ENCODE results near the gene FLT3.
"Not testable (repeated sequence)": the region's sequence is repeated elsewhere in the genome, so short reads cannot be mapped to it uniquely, and the experiment has no call there.

FLT3 gene

DNA sequence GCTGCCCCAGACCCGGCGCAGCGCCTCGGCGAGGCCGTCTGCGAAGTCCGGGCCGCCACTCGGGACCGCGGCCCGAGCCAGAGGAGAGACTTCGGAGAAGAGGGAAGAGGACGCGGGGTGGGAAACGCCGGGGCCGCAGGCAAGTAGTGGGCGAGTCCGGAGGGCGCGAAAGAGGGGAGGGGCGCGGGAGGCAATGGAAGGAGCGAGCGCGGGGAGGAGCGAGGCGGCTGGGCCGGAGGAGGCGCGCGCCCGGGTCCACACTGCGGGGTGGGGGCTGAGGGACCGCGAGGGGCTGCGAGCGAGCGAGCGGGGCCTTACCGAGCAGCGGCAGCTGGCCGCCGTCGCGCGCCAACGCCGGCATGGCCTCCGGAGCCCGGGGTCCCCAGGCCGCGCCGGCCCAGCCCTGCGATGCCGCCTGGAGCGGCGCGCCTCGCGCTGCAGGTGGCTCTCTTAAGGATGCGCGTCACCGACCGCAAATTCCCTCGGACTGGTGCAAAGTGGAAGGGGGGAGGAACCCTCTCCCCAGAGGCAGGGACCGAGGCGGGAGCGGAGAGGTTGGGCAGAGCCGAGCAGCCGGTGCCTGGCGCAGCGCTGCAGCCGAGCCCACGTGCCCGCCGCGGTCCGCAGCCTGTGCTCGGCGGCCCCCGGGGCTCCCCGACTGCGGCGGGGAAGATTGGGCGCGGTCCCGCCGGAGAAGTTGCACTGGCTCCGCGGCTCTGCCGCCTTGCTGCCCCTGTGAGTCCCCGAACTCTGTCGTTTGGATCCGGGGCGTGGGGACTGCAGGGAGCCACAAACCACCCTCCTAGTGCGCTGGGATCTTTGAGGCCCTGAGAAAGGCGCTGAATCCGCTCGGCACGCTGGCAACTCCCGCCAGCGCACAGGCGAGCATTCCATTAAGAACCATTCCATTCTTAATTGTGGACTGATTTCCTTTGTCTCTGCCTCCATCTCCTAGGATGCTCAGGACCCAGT is at the start of gene FLT3:
Gene FLT3, minus strand, starts transcription at position 427 of the 972 bp plus-strand sequence. Its CDS starts 66 bp downstream, at position 361.
- DNase-seq, result peak; percentile 73 to 89

DNA sequence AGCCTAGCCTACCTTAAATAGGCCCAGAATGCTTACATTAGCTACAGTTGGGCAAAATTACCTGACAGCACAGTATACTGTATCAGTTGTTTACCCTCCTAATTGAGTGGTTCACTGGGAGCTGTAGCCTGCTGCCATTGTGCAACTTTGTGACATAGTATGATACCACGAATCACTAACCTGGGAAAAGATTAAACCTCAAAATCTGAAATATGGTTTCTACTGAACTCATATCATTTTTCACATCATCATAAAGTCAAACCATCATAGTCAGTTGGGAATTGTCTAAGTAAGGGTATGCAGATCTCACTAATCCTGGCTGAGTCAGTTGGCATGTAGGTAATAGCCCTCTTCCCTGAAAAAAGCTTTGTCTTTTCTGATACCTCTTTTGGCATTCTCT is 47.1 kb upstream of the FLT3 start:
- DNase-seq, result no peak

DNA sequence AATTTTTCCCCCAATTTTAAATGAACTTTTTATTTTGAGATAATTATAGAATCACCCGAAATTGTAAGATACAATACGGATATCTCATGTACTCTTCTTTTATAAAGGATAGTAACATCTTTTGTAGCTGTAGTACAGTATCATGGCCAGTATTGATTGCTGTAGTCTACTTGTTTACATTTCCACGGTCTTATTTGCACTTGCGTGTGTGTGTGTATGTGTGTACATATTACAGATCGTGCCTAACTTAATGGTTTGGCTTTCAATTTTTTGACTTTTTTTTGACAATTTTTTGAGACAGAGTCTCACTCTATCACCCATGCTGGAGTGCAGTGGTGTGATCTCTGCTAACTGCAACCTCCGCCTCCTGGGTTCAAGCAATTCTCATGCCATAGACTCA is 44.7 kb upstream of the FLT3 start:
- no peak for DNase-seq

DNA sequence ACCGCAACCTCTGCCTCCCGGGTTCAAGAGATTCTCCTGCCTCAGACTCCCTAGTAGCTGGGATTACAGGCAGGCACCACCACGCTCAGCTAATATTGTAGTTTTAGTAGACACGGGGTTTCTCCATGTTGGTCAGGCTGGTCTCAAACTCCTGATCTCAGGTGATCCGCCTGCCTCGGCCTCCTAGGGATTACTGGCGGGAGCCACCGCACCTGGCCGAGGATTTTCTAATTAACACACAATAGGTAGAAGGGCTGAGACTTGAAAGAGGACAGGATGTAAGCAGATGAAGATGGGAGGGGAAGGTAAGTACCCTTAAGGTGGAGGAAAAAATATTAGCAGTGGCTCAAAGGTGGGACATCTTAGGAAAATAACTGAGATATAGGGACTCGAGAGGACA is 41.2 kb upstream of the FLT3 start:
- not testable (repeated sequence) for DNase-seq

DNA sequence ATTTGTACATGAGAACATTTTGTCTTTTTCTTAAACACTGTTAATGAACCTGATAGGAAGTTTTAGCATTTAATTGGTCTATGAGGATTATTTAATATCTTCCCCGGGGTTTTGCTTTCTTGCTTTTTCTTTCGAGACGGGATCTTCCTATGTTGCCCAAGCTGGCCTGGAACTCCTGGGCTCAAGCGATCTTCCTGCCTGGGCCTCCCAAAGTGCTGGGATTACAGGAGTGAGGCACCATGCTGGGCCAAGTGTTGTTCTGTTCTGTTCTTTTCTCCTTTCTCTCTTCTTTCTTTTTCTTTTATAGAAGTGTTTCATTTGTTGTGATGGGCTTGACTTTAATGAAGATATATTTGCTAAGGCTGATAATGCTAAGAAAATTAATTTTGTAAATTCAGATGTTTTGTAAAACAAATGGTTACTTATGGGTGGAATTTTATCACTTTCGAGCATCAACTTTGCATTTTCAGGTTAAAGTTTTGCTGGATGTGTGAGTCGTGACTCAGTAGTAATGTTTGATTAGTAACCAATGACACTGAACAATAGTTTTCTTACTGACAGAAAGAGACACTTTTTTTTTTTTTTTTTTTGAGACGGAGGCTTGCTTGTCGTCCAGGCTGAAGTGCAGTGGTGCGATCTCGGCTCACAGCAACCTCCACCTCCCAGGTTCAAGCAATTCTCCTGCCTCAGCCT is 40.2 kb upstream of the FLT3 start:
- no peak for DNase-seq

DNA sequence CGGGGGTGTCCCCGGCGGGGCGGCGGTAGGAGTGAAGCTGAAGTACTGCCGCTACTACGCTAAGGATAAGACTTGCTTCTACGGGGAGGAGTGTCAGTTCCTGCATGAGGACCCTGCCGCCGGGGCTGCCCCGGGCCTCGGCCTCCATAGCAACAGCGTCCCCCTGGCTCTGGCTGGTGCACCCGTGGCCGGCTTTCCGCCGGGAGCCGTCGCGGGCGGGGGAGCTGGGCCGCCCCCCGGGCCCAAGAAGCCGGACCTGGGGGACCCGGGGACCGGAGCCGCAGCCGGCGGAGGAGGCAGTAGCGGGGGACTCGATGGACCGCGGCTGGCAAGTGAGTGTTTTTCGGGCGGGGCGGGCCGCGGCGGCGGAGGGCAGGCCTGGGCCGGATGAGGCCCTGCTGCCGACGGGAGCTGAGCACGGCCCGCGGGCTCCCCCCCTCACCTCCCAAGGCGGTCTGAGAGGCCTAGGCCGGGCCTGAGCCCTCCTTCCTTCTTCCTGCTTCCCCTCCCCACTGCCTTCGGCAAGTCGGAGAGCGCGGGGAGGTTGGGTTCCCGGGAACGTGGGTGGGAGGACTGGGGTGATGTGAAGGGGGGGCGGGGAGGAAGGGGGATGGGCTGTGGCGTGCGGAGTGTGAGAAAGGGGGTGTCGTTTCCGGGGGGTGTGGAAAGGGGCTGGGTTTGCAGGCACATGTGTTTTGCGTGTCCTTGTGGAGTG is 38.5 kb upstream of the FLT3 start:
- DNase-seq, result peak; percentile 72 to 99

DNA sequence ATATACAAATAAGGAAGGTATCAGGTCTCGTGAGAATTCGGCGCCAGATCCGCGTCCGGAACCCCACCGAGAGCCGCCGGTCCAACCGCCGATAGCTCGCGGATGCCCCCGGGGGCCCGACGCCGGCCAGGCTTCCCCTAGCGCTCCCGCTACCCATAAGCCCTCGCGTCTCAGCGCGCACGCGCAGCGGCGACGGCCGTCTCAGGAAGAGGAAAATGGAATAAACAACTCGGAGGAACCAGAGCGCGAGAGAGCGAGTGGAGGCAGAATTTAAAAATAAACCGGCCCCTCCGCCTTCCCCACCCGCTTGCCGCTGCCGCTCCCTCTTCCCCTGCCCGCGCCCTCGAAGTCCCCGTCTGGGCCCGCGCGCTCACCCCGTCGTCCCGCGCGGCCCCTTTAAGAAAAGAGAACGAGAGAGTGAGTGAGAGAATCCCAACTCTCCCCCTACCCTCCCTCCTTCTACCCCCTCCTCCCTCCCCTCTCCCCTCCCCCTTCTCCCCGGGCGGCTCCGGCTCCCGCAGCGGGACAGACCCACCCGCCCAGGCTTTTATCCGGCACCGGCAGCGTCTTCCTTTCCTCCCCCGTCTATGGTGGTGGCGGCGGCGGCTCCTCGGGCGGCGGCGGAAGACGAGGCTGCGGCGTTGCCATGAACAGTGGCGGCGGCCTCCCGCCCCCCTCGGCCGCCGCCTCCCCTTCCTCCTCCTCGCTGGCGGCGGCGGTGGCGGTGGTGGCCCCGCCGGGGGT is 37.8 kb upstream of the FLT3 start, which contains the start of gene PAN3:
Gene PAN3, plus strand, starts transcription at position 534 of the 744 bp plus-strand sequence. Its CDS starts 113 bp downstream, at position 647.
- DNase-seq, result peak; percentile 80 to 90

DNA sequence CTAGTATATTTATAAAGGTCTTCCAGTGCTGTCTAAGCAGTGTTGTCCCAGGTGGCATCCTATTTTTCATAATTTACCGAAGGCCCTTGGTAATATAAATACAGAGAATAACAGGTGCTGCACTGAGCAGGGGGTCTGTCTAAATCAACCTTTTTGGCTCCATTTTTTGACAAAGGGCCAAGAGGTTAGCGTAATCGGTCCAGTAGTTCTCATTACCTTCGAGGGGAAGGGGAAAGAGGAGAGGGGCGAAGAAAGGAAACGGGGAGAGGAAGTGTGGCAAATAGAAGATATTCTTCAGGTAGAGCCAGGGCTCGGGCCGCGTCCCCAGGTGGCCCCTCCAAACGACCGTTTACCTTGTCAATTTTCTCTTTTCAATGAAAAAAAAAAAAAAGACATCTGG is 37.2 kb upstream of the FLT3 start:
- DNase-seq, result no peak

DNA sequence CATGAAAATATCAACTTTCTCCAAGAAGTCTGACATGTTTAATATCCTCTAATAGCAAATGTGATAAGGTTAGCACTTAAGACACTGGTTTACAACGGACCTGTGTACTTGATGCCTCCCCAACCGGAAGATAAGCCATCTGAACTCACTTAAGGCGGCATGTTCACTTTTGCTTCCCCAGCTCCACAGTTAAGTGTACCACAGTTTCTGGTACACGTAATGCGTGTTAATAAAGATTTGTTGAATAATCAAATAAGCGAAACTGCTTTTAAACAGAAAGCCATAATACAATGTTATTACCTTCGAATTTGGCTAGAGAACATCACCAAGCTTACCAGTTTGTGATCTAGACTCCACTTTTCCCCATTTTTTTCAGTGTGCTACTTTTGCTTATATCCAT is 36.5 kb upstream of the FLT3 start:
- DNase-seq, result peak in 1 of 2 donors; percentile 36

DNA sequence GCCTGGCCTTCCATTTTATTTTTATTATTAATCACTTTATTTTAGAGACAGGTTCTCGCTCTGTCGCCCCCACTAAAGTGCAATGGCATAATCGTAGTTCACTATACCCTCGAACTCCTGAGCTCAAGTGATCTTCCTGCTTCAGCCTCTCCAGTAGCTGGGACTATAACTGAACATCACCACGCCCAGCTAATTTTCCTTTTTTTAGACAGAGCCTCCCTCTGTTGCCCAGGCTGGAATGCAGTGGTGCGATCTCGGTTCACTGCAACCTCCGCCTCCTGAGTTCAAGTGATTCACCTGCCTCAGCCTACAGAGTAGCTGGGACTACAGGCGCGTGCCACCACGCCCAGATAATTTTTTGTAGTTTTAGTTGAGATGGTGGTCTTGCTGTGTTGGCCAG is 31.3 kb upstream of the FLT3 start:
- no peak for DNase-seq

DNA sequence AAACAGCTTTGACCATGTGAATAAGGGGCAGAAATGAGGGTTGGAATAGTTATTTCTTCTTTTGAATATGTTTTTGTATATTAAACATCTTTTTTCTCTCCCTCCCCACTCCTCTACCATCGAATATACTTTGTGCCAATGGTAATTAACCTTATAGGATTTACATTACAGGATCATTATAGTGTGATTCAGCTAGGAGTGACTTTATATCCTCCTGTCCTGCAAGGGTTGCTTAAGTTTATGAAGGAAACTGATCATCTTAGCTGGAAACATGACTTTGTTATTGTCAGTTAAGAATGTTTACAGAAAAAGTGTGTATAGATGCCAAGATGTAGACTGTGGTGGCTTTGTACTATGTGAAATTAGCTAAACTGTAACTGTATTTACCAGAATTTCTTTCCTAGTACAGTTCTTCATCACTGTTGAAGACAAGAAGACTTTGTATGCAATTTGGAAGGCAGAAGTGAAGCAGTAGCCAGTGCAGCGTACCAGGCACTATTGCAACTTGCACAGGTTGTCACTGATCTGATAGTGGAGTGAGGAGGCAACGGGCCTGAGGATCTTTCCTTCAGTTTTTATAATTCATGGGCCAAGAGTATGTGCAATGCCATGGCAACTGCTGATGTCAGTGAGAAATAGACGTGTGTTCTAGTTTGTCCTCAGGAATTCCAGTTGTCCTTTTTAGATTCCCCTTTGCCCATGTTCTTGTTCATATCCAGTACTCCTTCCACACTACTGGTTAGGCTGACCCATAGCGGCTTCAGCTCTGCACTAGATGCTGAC is 29.7 kb upstream of the FLT3 start:
- no peak for DNase-seq

DNA sequence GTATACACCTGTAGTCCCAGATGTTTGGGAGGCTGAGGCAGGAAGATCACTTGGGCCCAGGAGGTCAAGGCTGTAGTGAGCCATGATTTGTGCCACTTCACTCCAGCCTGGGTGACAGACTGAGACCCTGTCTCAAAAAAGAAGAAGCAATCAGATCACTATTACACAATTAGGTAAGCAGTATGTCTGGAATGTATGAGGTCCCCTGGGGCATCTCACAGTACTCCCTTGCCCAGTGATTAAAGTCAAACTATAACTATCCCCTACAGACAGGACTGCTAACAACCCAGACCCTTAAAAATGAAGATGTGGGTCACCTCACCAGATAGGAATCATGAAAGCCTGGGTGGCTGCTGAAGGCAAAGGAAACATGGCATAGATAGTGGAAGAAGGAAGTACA is 28.6 kb upstream of the FLT3 start:
- DNase-seq, result no peak

DNA sequence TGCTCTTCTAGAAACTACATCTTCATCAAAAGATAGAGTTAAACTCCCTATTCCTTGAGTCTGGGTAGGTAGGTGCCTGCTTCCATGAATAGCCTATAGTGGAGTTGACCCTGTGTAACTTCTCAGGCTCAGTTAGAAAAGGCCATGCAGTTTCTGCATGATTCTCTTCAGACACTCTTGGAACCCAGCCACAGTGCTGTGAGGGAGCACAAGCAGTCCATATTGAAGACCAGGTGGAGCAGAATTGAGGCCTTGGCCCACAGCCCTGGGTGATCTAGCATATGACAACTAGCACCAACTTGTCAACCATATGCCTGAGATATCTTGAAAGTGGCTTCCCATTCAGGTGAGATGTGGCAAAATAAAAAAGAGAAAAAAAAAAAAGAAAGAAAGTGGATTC is 27.7 kb upstream of the FLT3 start:
- no peak for DNase-seq

DNA sequence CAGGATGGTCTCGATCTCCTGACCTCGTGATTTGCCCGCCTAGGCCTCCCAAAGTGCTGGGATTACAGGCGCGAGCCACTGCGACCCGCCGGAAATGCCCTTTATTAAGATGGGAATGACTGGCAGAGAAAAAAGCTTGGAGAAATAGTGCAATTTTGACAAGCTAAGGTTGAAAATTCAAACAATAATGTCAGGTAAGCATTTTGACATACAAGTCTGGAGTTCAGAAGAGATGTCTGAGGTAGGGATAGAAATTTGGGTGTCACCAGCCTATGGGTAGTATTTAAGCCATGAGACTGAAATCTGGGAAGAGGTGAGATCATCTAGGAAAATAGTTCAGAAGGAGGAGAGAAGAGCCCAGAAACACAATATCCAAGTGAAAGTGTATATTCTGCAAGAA is 20.8 kb upstream of the FLT3 start:
- DNase-seq, result no peak

DNA sequence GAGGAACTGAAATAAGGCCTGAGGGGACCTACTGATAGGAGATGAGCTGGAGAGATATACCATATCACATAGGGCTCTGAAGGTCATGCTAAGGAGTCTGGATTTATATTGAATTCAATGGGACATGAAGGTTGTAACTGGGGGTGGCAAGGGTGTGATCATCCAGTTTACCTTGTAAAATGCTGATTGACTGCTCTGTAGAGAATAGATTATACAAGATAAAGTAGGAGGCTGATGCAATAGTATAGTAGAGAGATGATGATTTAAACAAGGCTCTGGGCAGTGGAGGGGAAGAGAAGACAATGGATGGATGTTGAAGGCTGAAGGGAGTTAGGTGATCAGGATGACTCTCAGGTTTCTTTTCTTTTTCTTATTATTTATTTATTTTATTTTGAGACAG is 19.9 kb upstream of the FLT3 start:
- DNase-seq, result no peak

DNA sequence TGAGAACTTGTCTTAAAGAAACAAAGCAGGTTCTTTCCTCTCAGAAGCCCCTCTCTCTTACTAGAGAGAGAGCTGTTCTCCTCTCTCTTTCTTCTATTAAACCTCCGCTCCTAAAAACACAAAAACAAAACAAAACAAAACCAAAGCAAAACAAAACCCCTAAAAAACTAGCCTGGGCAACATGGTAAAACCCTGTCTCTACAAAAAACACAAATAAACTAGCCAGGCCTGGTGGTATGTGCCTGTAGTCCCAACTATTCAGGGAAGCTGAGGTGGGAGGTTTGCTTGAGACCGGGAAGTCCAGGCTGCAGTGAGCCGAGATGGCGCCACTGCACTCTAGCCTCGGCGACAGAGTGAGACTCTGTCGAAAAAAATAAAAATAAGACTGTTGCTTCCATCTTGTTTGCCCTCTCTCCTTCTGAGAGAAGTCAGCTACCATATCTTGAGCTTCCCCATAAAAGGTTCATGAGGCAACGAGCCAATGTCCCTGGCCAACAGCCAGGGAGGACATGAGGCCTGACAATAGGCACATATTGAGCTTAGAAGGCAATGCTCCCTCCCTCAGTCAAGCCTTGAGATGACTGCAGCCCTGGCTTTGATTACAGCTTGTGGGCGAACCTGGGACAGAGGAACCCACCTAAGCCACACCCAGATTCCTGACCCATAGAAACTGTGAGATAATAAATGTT is 17.5 kb upstream of the FLT3 start:
- DNase-seq, result no peak

DNA sequence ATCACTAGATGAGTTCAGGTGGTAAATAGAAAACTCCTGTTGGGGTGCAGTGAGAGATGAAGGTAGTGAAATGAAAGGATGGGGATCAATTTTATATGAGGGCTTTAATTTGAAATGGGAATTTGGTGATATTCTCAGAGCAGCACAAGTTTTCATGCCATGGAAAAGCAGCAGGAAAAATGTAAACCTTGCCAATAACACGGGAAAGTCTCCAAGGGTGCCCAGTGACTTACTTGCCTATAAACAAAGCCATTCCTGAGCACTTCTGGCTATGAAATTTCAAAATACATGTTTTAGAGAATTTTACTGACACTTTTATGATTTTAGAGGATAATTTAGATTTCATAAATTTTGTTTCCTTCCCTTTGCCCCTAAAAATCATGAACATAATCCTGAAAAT is 16.4 kb upstream of the FLT3 start:
- no peak for DNase-seq

DNA sequence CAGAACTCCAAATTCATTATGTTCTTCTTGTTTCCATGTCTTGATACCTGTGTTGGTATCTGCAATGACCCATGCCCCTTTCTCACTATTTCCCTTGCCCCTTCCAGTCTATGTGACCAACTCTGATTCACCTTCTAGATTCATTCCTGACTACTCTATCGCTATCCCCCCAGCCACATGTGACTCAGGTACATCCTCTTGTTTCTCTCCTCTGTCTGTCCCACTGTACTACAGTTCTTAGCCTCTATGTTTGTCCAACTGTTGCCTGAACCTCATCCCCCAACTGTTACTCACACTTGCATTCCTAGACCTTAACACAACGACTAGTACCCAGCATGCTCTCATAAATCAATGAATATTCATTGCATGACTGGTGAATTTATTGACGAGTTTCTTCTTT is 10.0 kb upstream of the FLT3 start:
- DNase-seq, result no peak

DNA sequence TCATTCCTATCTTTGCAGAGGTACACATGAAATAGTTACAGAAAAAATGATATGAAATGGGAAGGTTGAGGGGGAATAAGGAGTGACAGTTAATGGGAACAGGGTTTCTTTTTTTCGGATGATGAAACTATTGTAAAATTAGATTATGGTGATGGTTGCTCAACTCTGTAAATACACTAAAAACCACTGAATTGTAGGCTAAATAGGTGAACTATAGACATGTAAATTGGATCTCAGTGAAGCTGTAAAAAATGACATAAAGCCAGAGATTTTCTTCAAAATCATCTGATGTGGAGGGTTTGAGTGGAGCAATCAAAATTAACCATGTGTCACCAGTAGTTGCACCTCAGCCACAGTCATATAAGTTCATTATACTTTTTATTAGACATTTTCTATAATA is 6.6 kb upstream of the FLT3 start:
- DNase-seq, result no peak

DNA sequence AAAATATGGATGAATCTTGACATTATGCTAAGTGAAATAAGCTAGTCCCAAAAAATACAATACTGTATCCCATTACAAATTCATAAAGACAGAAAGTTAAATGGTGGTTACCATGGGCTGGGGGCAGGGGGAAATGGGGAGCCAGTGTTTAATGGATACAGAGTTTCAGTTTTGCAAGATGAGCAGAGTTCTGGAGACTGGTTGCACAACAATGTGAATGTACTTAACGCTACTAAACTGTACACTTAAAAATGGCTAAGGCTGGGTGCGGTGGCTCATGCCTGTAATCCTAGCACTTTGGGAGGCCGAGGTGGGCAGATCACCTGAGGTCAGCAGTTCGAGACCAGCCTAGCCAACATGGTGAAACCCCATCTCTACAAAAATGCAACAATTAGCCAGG is 1.5 kb upstream of the FLT3 start:
- peak in 1 of 2 donors; percentile 11 for DNase-seq
